ENCODE results near the gene LETM1. TPM values are rescaled to one million over a fixed set of nuclear protein-coding genes. Genes with fewer than 3 reads are reported as not detected.

Gene LETM1
- total and polyA plus RNA-seq, 5 donors from 2014 or later = 10.3 to 41.8 (median 12.4) TPM

- Histone ChIP-seq H3K4me1 (ENCODE audit: control insufficient read depth, insufficient read depth, low read length, poor library complexity, severe bottlenecking) (no peaks in the 10 kb centered on the region), H3K4me3 (ENCODE audit: low read depth, low read length) (no peak overlapping the region), H3K9me3 (ENCODE audit: control insufficient read depth in 2 of 2, low read length in 2 of 2) (no peaks in the 10 kb centered on the region), H3K36me3 (ENCODE audit: control insufficient read depth, insufficient read depth, low read length) (peaks cover 35% of the 10 kb centered on the region), H3K27me3 (ENCODE audit: control insufficient read depth, insufficient read depth, low read length) (no peaks in the 10 kb centered on the region), H3K27ac (ENCODE audit: insufficient read depth, low read length, poor library complexity, severe bottlenecking) (no peak overlapping the region)
- DNase-seq (no peak), ATAC-seq (ENCODE audit: low read depth in 2 of 2) (no peak)
- Mint-ChIP-seq H3K36me3 (peaks cover 16% of the 10 kb centered on the region), H3K4me1 (no peaks in the 10 kb centered on the region), H3K9me3 (peaks cover 0 to 1% (median 0%) of the 10 kb centered on the region in 7 donors), H3K27ac (no peak overlapping the region), H3K27me3 (no peaks in the 10 kb centered on the region), H3K4me3 (no peak overlapping the region)
These were observed 42.7 kb downstream of the LETM1 start for GRCh38 chr4:1813231-1813630.

GRCh38 chr4:1812720-1813119 lies 43.2 kb downstream of the LETM1 start:
- no peak overlapping the region for H3K27ac ChIP-seq (ENCODE audit: insufficient read depth, low read length, poor library complexity, severe bottlenecking)
- Mint-ChIP-seq H3K27ac (no peak overlapping the region), H3K9me3 (peaks cover 0 to 1% (median 0%) of the 10 kb centered on the region in 7 donors), H3K4me3 (no peak overlapping the region), H3K36me3 (peaks cover 16% of the 10 kb centered on the region), H3K27me3 (no peaks in the 10 kb centered on the region), H3K4me1 (no peaks in the 10 kb centered on the region)
- H3K9me3 ChIP-seq (ENCODE audit: control insufficient read depth in 2 of 2, low read length in 2 of 2) = no peaks in the 10 kb centered on the region
- no peaks in the 10 kb centered on the region for H3K4me1 ChIP-seq (ENCODE audit: control insufficient read depth, insufficient read depth, low read length, poor library complexity, severe bottlenecking)
- H3K27me3 ChIP-seq (ENCODE audit: control insufficient read depth, insufficient read depth, low read length) = no peaks in the 10 kb centered on the region
- no peak overlapping the region for H3K4me3 ChIP-seq (ENCODE audit: low read depth, low read length)
- no peak for ATAC-seq (ENCODE audit: low read depth in 2 of 2)
- H3K36me3 ChIP-seq (ENCODE audit: control insufficient read depth, insufficient read depth, low read length) = peaks cover 31% of the 10 kb centered on the region
- DNase-seq = no peak

GRCh38 chr4:1810765-1811164 lies 45.2 kb downstream of the LETM1 start:
- Mint-ChIP-seq H3K27ac (no peak overlapping the region), H3K4me3 (no peak overlapping the region), H3K9me3 (peaks cover 0 to 1% (median 0%) of the 10 kb centered on the region in 7 donors), H3K36me3 (peaks cover 6% of the 10 kb centered on the region), H3K27me3 (no peaks in the 10 kb centered on the region), H3K4me1 (no peaks in the 10 kb centered on the region)
- H3K4me3 ChIP-seq (ENCODE audit: low read depth, low read length) = no peak overlapping the region
- DNase-seq (no peak), ATAC-seq (ENCODE audit: low read depth in 2 of 2) (no peak)
- H3K36me3 ChIP-seq (ENCODE audit: control insufficient read depth, insufficient read depth, low read length) = peaks cover 14% of the 10 kb centered on the region
- no peak overlapping the region for H3K27ac ChIP-seq (ENCODE audit: insufficient read depth, low read length, poor library complexity, severe bottlenecking)
- no peaks in the 10 kb centered on the region for H3K9me3 ChIP-seq (ENCODE audit: control insufficient read depth in 2 of 2, low read length in 2 of 2)
- no peaks in the 10 kb centered on the region for H3K4me1 ChIP-seq (ENCODE audit: control insufficient read depth, insufficient read depth, low read length, poor library complexity, severe bottlenecking)
- no peaks in the 10 kb centered on the region for H3K27me3 ChIP-seq (ENCODE audit: control insufficient read depth, insufficient read depth, low read length)

GRCh38 chr4:1809754-1810502 lies 46.0 kb downstream of the LETM1 start:
- no peak overlapping the region for H3K4me3 Mint-ChIP-seq
- H3K27me3 ChIP-seq (ENCODE audit: control insufficient read depth, insufficient read depth, low read length) = no peaks in the 10 kb centered on the region
- H3K36me3 Mint-ChIP-seq = peaks cover 4% of the 10 kb centered on the region
- H3K4me1 ChIP-seq (ENCODE audit: control insufficient read depth, insufficient read depth, low read length, poor library complexity, severe bottlenecking) = no peaks in the 10 kb centered on the region
- H3K36me3 ChIP-seq (ENCODE audit: control insufficient read depth, insufficient read depth, low read length) = peaks cover 9% of the 10 kb centered on the region
- ATAC-seq (ENCODE audit: low read depth in 2 of 2) (peak; percentile 52 to 56), DNase-seq (peak; percentile 35 to 73 (median 59))
- no peak overlapping the region for H3K27ac Mint-ChIP-seq
- no peaks in the 10 kb centered on the region for H3K4me1 Mint-ChIP-seq
- H3K4me3 ChIP-seq (ENCODE audit: low read depth, low read length) = no peak overlapping the region
- H3K27ac ChIP-seq (ENCODE audit: insufficient read depth, low read length, poor library complexity, severe bottlenecking) = no peak overlapping the region
- H3K9me3 Mint-ChIP-seq = peaks cover 0 to 1% (median 0%) of the 10 kb centered on the region in 7 donors
- no peaks in the 10 kb centered on the region for H3K9me3 ChIP-seq (ENCODE audit: control insufficient read depth in 2 of 2, low read length in 2 of 2)
- no peaks in the 10 kb centered on the region for H3K27me3 Mint-ChIP-seq

GRCh38 chr4:1808851-1809753 lies 46.9 kb downstream of the LETM1 start:
- H3K27me3 Mint-ChIP-seq = no peaks in the 10 kb centered on the region
- Histone ChIP-seq H3K4me3 (ENCODE audit: low read depth, low read length) (no peak overlapping the region), H3K36me3 (ENCODE audit: control insufficient read depth, insufficient read depth, low read length) (peaks cover 6% of the 10 kb centered on the region), H3K27me3 (ENCODE audit: control insufficient read depth, insufficient read depth, low read length) (no peaks in the 10 kb centered on the region), H3K9me3 (ENCODE audit: control insufficient read depth in 2 of 2, low read length in 2 of 2) (no peaks in the 10 kb centered on the region), H3K27ac (ENCODE audit: insufficient read depth, low read length, poor library complexity, severe bottlenecking) (no peak overlapping the region), H3K4me1 (ENCODE audit: control insufficient read depth, insufficient read depth, low read length, poor library complexity, severe bottlenecking) (no peaks in the 10 kb centered on the region)
- peak overlapping the region in 1 of 3 donors; percentile 56 for H3K27ac Mint-ChIP-seq
- H3K4me1 Mint-ChIP-seq = no peaks in the 10 kb centered on the region
- H3K36me3 Mint-ChIP-seq = no peaks in the 10 kb centered on the region
- H3K9me3 Mint-ChIP-seq = peaks cover 0 to 1% (median 0%) of the 10 kb centered on the region in 7 donors
- no peak for DNase-seq
- ATAC-seq (ENCODE audit: low read depth in 2 of 2) = no peak
- no peak overlapping the region for H3K4me3 Mint-ChIP-seq

- no peak overlapping the region for H3K27ac Mint-ChIP-seq
- peaks cover 0 to 1% (median 0%) of the 10 kb centered on the region in 7 donors for H3K9me3 Mint-ChIP-seq
- H3K36me3 Mint-ChIP-seq = no peaks in the 10 kb centered on the region
- no peaks in the 10 kb centered on the region for H3K4me1 Mint-ChIP-seq
- no peaks in the 10 kb centered on the region for H3K4me1 ChIP-seq (ENCODE audit: control insufficient read depth, insufficient read depth, low read length, poor library complexity, severe bottlenecking)
- H3K4me3 ChIP-seq (ENCODE audit: low read depth, low read length) = no peak overlapping the region
- ATAC-seq (ENCODE audit: low read depth in 2 of 2) (no peak), DNase-seq (no peak)
- peaks cover under 1% of the 10 kb centered on the region for H3K36me3 ChIP-seq (ENCODE audit: control insufficient read depth, insufficient read depth, low read length)
- H3K4me3 Mint-ChIP-seq = no peak overlapping the region
- H3K9me3 ChIP-seq (ENCODE audit: control insufficient read depth in 2 of 2, low read length in 2 of 2) = no peaks in the 10 kb centered on the region
- H3K27me3 Mint-ChIP-seq = no peaks in the 10 kb centered on the region
- no peak overlapping the region for H3K27ac ChIP-seq (ENCODE audit: insufficient read depth, low read length, poor library complexity, severe bottlenecking)
- H3K27me3 ChIP-seq (ENCODE audit: control insufficient read depth, insufficient read depth, low read length) = no peaks in the 10 kb centered on the region
These were observed 47.6 kb downstream of the LETM1 start for GRCh38 chr4:1808396-1808795.

GRCh38 chr4:1807332-1807777 lies 48.6 kb downstream of the LETM1 start:
- Mint-ChIP-seq H3K4me1 (no peaks in the 10 kb centered on the region), H3K27me3 (no peaks in the 10 kb centered on the region), H3K4me3 (no peak overlapping the region), H3K27ac (no peak overlapping the region), H3K36me3 (no peaks in the 10 kb centered on the region), H3K9me3 (peaks cover 0 to 1% (median 0%) of the 10 kb centered on the region in 7 donors)
- Histone ChIP-seq H3K27me3 (ENCODE audit: control insufficient read depth, insufficient read depth, low read length) (no peaks in the 10 kb centered on the region), H3K4me1 (ENCODE audit: control insufficient read depth, insufficient read depth, low read length, poor library complexity, severe bottlenecking) (no peaks in the 10 kb centered on the region), H3K36me3 (ENCODE audit: control insufficient read depth, insufficient read depth, low read length) (no peaks in the 10 kb centered on the region), H3K9me3 (ENCODE audit: control insufficient read depth in 2 of 2, low read length in 2 of 2) (no peaks in the 10 kb centered on the region), H3K4me3 (ENCODE audit: low read depth, low read length) (no peak overlapping the region), H3K27ac (ENCODE audit: insufficient read depth, low read length, poor library complexity, severe bottlenecking) (no peak overlapping the region)
- DNase-seq = no peak
- ATAC-seq (ENCODE audit: low read depth in 2 of 2) = no peak
